Astrocyte of the cerebellum (primary cell): ENCODE measurements around the gene GPR89A.

Experiments
- DNase-seq: peaks from one replicate; pipeline ENCODE4 v3.0.0-alpha.2; 2011; ENCODE audit warnings: low read depth
- H3K4me3 ChIP-seq: 2 replicates; pipeline ENCODE4 v1.5.1; 2011; ENCODE audit warnings: mild to moderate bottlenecking, low read depth, low read length, moderate library complexity
- CTCF ChIP-seq: IDR thresholded peaks from 2 replicates; pipeline ENCODE4 v1.5.1; 2012; ENCODE audit warnings: low read length, low read depth, moderate library complexity, mild to moderate bottlenecking; ENCODE audit errors: missing control alignments
- in situ Hi-C: cut with HindIII; loops from 2 replicates; pipeline ENCODE4 v1.10.0; 2017; ENCODE audit warnings: low sequenced_read_pairs

The GPR89A gene

GRCh38 chr1:145702826-145703225 is 95.0 kb downstream of the GPR89A start:
- in situ Hi-C loops: no loop called here
- no peak for TF ChIP-seq CTCF
- DNase-seq: no peak
- H3K4me3 ChIP-seq: no peak overlapping the region

- in situ Hi-C loops: no loop called here
- DNase-seq: no peak
- H3K4me3 ChIP-seq: no peak overlapping the region
- TF ChIP-seq CTCF: no peak
Measured at GRCh38 chr1:145705622-145706021, 97.8 kb downstream of the GPR89A start.

- DNase-seq: no peak
- TF ChIP-seq CTCF: no peak
- in situ Hi-C loops: no loop called here
Measured at GRCh38 chr1:145706086-145706664, 98.4 kb downstream of the GPR89A start.

GRCh38 chr1:145707183-145707867 is 99.5 kb downstream of the GPR89A start, which contains the start of gene PDZK1:
Gene PDZK1, minus strand, starts transcription at chr1:145707368. Its CDS starts 19,347 bp downstream, at chr1:145688021.
- DNase-seq: no peak
- no peak for TF ChIP-seq CTCF
- H3K4me3 ChIP-seq: no peak within 1 kb of the TSS
- in situ Hi-C loops: no loop called here

More at GRCh38 chr1:145706086-145706664, 98.4 kb downstream of the GPR89A start:
- H3K4me3 ChIP-seq: no peak overlapping the region

GRCh38 chr1:145708063-145708462 is 100.3 kb downstream of the GPR89A start:
- H3K4me3 ChIP-seq: no peak overlapping the region
- in situ Hi-C loops: no loop called here
- TF ChIP-seq CTCF: no peak

GRCh38 chr1:145710291-145711027 is 102.7 kb downstream of the GPR89A start:
- no peak for TF ChIP-seq CTCF
- no peak overlapping the region for H3K4me3 ChIP-seq
- DNase-seq: no peak
- in situ Hi-C loops: no loop called here

More at GRCh38 chr1:145708063-145708462, 100.3 kb downstream of the GPR89A start:
- DNase-seq: no peak
